ENCODE measurements around the gene CACNA2D4.

The CACNA2D4 gene

GRCh38 chr12:1859643-1860042 is 58.8 kb downstream of the CACNA2D4 start:
- Histone ChIP-seq H3K4me3 (ENCODE audit: low read depth, low read length) (no peak overlapping the region), H3K9ac (no peak overlapping the region), H2AFZ (no peak overlapping the region), H3K36me3 (ENCODE audit: control insufficient read depth, insufficient read depth, low read length) (no peaks in the 10 kb centered on the region), H3K4me2 (ENCODE audit: low read length) (no peak overlapping the region), H3K27me3 (ENCODE audit: control insufficient read depth, insufficient read depth, low read length) (no peaks in the 10 kb centered on the region), H3K79me2 (no peaks in the 10 kb centered on the region), H3K27ac (no peak overlapping the region), H3K4me1 (peaks cover 2% of the 10 kb centered on the region), H3K9me3 (ENCODE audit: control insufficient read depth, low read length) (no peaks in the 10 kb centered on the region)
- TF ChIP-seq CTCF (IDR thresholded peaks at IDR 0.05): no peak

GRCh38 chr12:1858456-1858855 is 60.0 kb downstream of the CACNA2D4 start:
- H3K27ac ChIP-seq: no peak overlapping the region
- H3K36me3 ChIP-seq (ENCODE audit: control insufficient read depth, insufficient read depth, low read length): no peaks in the 10 kb centered on the region
- no peaks in the 10 kb centered on the region for H3K79me2 ChIP-seq
- H2AFZ ChIP-seq: no peak overlapping the region
- TF ChIP-seq CTCF (IDR thresholded peaks at IDR 0.05): no peak
- no peak overlapping the region for H3K9ac ChIP-seq
- H3K4me1 ChIP-seq: peaks cover 2% of the 10 kb centered on the region
- H3K9me3 ChIP-seq (ENCODE audit: control insufficient read depth, low read length): no peaks in the 10 kb centered on the region
- H3K4me2 ChIP-seq (ENCODE audit: low read length): no peak overlapping the region
- no peaks in the 10 kb centered on the region for H3K27me3 ChIP-seq (ENCODE audit: control insufficient read depth, insufficient read depth, low read length)
- no peak overlapping the region for H3K4me3 ChIP-seq (ENCODE audit: low read depth, low read length)

GRCh38 chr12:1857821-1858220 is 60.6 kb downstream of the CACNA2D4 start:
- no peaks in the 10 kb centered on the region for H3K27me3 ChIP-seq (ENCODE audit: control insufficient read depth, insufficient read depth, low read length)
- no peak for TF ChIP-seq CTCF (IDR thresholded peaks at IDR 0.05)
- no peak overlapping the region for H3K27ac ChIP-seq
- no peaks in the 10 kb centered on the region for H3K79me2 ChIP-seq
- no peaks in the 10 kb centered on the region for H3K9me3 ChIP-seq (ENCODE audit: control insufficient read depth, low read length)
- H3K36me3 ChIP-seq (ENCODE audit: control insufficient read depth, insufficient read depth, low read length): no peaks in the 10 kb centered on the region
- no peak overlapping the region for H3K4me2 ChIP-seq (ENCODE audit: low read length)
- H3K4me1 ChIP-seq: peaks cover 2% of the 10 kb centered on the region
- H2AFZ ChIP-seq: no peak overlapping the region
- no peak overlapping the region for H3K9ac ChIP-seq
- H3K4me3 ChIP-seq (ENCODE audit: low read depth, low read length): no peak overlapping the region

GRCh38 chr12:1857086-1857485 is 61.4 kb downstream of the CACNA2D4 start:
- H3K4me2 ChIP-seq (ENCODE audit: low read length): no peak overlapping the region

More at GRCh38 chr12:1857086-1857485, 61.4 kb downstream of the CACNA2D4 start:
- no peak for TF ChIP-seq CTCF (IDR thresholded peaks at IDR 0.05)
- Histone ChIP-seq H3K79me2 (no peaks in the 10 kb centered on the region), H3K27me3 (ENCODE audit: control insufficient read depth, insufficient read depth, low read length) (no peaks in the 10 kb centered on the region), H3K27ac (no peak overlapping the region), H3K9ac (no peak overlapping the region), H3K36me3 (ENCODE audit: control insufficient read depth, insufficient read depth, low read length) (no peaks in the 10 kb centered on the region), H2AFZ (no peak overlapping the region), H3K4me1 (peaks cover 2% of the 10 kb centered on the region), H3K4me3 (ENCODE audit: low read depth, low read length) (no peak overlapping the region), H3K9me3 (ENCODE audit: control insufficient read depth, low read length) (no peaks in the 10 kb centered on the region)
